Renal cortical epithelial cell (primary cell): ENCODE results near the gene PRXL2C. TPM values are rescaled to one million over a fixed set of nuclear protein-coding genes. Genes with fewer than 3 reads are reported as not detected.
"Not testable (repeated sequence)": the region's sequence is repeated elsewhere in the genome, so short reads cannot be mapped to it uniquely, and the experiment has no call there.

Source experiments
- DNase-seq: peaks from one replicate; pipeline ENCODE4 v3.0.0-alpha.2; 2011; ENCODE audit warnings: low read depth
- total RNA-seq: library from RNA; depleted of rRNA; stranded (reverse); fragments of >200 nt; gene quantifications from 2 replicates; pipeline ENCODE4 v1.2.3, GENCODE V29; 2014

The PRXL2C gene
- total RNA-seq, 1 donor from 2014 or later = 18.4 TPM

DNA sequence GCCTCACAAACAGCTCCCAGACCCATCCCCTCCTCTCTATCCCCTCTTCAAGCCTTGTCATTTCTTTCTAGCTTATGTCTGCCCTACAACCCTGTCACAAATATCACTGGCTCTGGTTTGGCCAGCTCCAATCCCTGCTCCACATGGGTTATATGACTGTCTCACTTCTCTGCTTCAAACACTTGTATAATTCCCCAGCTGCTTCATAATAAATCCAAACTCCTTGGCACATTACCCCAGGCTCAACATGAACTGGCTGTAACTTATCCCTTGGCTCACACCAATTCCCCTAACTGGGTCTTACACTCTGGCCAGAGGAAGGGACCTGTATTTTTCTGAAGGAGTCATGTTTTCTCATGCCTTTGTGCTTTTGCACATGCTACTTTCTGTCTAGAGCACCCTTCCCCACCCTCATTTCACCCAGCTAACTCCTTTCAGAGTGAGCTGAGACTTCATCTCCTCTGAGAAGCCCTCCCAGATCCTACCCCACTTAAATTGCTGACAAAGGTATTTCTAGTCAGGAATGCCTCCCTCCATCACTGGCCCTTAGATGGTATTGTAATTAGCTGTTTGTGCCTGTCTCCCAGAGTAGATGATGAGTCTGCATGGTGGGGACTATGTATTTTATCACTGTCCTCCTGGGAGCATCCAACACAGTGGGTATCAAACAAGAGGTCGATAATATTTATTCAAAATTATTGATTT, 5.3 kb downstream of the PRXL2C start:
- no peak for DNase-seq

GRCh38 chr9:96646081-96646991, 8.8 kb downstream of the PRXL2C start:
- DNase-seq = no peak

DNA sequence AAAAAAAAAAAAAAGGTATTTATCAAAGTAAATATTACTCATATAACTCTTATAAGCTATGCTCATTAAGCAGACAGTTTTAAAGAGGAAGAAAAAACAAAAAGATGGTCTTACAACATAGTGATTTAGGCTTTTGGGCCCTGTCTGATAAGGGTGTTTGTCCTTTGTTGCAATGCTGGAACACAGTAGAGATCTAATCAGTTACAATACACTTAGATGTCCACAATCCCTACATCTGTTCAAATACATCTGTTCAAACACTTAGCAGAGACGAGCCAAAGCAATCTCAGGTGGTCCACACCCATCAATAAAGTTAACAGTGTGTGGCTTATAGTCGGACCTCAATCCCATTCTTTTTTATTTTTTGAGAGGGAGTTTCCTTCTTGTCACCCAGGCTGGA, 11.0 kb downstream of the PRXL2C start:
- DNase-seq = no peak

- no peak for DNase-seq
Observed at GRCh38 chr9:96641514-96641913, 13.6 kb downstream of the PRXL2C start.

- no peak for DNase-seq
Observed at GRCh38 chr9:96638606-96639364, 16.3 kb downstream of the PRXL2C start.

GRCh38 chr9:96636368-96636767, 18.7 kb downstream of the PRXL2C start:
- no peak for DNase-seq

- DNase-seq = not testable (repeated sequence)
Observed at GRCh38 chr9:96633579-96633978, 21.5 kb downstream of the PRXL2C start.

- no peak for DNase-seq
Observed at GRCh38 chr9:96626912-96627311, 28.2 kb downstream of the PRXL2C start.

DNA sequence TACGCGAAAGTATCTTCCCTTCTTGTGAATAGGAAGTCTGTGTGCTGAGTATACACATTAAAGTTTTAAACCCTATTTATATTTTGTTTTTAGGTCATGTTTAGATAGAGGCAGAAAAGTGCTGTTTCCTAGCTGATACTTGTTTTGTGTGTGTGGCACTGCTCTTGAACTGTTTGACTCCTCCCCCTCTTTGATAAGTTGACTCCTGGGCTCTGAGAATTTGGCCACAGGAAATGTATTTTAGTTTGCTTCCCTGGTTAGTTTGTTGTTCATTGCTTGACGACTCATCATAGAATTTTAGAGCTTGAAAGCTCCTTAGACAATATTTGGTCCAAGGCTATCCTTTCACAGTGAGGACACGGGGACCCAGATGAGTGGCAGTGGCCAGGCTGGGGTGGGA, 33.5 kb downstream of the PRXL2C start:
- DNase-seq = no peak

DNA sequence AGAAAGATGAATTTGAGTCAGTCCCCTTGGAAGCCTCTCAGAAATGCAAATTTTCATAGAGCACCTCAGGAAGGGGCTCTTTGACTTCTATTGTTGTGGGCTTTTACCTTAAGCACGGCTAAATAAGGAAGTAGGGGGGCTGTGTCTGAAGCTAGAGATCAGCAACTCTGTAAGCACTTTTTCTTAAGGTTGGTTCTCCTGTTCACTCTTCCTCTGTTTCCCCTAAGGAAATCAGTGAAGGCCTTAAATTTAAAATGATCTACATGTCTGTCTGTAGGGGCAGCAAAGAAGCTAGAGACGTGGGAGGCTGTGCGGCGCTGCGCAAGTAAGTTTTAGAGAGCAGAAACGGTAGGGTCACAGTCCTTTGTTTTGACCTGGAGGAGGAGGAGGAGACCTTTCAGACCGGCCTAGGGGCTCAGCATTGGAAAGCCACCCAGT, 34.3 kb downstream of the PRXL2C start:
- DNase-seq = no peak

DNA sequence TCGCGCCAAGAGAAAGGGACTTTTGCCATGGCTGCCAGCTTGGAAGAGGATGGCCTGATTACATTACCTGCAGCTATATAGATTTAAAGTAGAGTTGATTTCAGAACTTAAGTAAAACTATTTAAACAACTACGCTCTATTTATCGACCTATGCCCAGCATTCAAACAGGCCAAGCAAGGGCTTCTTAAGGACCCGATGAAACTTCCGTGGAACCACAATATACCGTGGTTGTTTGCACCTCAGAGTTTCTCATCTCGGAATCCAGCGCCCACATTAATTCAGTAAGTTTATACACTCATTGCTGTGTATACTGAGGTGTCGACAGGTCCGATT, 35.0 kb downstream of the PRXL2C start:
- DNase-seq = no peak

- DNase-seq = peak; percentile 82
Observed at GRCh38 chr9:96619491-96620180, 35.5 kb downstream of the PRXL2C start, which contains the start of gene CDC14B. Gene CDC14B (minus strand): TSS chr9:96619843. CDS start chr9:96619378, 465 bp downstream.

DNA sequence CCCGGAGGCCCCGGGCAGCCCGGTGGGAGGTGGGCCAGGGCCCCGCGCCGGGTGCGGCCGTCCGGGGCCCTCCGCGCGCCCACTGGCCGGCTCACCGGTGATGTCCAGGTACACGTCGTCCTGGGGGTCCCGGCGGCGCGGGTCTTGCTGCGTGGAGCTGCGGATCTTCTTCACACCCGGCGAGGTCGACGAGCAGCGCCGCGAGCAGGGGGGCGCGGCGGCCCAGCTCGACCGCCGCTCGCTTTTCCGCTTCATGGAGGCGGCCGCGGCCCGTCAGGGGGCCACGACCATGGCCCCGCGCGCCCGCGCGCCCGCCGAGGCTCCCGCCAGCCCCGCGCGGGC, 36.0 kb downstream of the PRXL2C start:
- no peak for DNase-seq

GRCh38 chr9:96618209-96619123, 36.7 kb downstream of the PRXL2C start:
- DNase-seq = peak; percentile 63

- DNase-seq = no peak
Observed at GRCh38 chr9:96617439-96618185, 37.5 kb downstream of the PRXL2C start.

- DNase-seq = no peak
Observed at GRCh38 chr9:96616817-96617438, 38.2 kb downstream of the PRXL2C start.

- DNase-seq = no peak
Observed at GRCh38 chr9:96615411-96615810, 39.7 kb downstream of the PRXL2C start.

DNA sequence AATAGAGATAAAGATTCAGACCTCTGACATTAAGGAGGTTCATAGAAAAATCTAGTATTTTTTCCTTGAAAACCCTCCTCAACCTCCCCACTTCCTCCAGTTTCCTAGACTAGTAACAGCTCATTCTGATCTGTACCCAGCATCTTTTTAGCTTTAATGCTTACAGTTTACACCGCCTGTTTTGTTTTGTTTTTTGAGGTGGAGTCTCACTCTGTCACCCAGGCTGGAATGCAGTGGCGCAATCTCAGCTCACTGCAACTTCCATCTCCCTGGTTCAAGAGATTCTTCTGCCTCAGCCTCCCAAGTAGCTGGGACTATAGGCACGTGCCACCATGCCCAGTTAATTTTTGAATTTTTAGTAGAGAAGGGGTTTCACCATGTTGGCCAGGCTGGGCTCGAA, 40.5 kb downstream of the PRXL2C start:
- not testable (repeated sequence) for DNase-seq

DNA sequence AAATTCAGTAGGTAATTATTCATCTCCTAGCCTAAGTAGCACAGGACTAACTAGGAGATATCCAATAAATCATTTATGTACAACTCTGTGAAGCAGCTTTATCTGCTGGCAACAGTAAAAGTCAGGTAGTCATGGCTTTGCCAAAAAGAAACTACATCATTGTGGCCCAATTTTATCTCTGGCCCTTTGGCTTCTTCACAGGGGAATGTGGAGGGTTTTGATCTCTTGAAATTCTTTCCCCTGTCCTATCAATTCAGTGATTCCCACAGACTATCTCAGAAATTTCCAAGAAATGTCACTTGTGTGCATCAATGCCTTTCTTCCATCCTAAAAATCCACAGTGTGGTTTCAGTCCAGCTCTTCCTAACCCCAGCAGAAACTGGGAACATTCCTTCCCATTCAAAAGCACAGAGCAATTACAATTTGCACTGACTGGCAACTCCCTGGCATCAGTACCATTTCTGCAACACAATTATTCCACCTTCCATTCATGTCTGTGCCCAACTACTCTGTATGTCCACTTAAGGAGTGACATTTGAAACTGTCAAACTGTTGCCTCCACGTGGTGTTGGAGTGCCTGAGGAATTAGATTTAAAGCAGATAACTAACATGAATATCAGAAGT, 42.0 kb downstream of the PRXL2C start:
- peak; percentile 54 for DNase-seq
